Measurements from ENCODE around the gene TNIK.

DNA sequence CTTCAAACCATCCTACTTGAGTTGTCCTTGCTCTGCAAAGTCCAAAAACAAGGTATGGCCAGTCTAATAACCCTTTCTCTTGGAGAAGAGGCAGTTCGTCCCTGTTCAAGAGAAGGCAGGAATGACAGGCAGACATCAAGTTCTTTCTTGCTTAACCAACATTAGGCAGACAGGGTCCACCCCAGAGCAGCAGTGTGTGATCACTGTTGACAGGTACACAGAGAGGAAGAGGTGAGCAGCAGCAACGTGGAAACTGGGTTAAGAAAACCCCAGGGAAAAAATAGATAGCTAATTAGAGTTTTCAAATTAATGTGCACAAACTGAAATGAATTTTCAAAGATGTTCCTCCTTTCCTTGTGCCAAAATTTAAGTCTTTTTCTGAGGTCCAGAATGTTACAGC lies 48.2 kb downstream of the TNIK start:
- TF ChIP-seq EZH2 (IDR thresholded peaks at IDR 0.05; ENCODE audit: low read depth, unreplicated experiment), result no peak
- no peak for TF ChIP-seq POLR2AphosphoS5 (IDR thresholded peaks at IDR 0.05; ENCODE audit: low read depth)
- TF ChIP-seq, protein P1, sequence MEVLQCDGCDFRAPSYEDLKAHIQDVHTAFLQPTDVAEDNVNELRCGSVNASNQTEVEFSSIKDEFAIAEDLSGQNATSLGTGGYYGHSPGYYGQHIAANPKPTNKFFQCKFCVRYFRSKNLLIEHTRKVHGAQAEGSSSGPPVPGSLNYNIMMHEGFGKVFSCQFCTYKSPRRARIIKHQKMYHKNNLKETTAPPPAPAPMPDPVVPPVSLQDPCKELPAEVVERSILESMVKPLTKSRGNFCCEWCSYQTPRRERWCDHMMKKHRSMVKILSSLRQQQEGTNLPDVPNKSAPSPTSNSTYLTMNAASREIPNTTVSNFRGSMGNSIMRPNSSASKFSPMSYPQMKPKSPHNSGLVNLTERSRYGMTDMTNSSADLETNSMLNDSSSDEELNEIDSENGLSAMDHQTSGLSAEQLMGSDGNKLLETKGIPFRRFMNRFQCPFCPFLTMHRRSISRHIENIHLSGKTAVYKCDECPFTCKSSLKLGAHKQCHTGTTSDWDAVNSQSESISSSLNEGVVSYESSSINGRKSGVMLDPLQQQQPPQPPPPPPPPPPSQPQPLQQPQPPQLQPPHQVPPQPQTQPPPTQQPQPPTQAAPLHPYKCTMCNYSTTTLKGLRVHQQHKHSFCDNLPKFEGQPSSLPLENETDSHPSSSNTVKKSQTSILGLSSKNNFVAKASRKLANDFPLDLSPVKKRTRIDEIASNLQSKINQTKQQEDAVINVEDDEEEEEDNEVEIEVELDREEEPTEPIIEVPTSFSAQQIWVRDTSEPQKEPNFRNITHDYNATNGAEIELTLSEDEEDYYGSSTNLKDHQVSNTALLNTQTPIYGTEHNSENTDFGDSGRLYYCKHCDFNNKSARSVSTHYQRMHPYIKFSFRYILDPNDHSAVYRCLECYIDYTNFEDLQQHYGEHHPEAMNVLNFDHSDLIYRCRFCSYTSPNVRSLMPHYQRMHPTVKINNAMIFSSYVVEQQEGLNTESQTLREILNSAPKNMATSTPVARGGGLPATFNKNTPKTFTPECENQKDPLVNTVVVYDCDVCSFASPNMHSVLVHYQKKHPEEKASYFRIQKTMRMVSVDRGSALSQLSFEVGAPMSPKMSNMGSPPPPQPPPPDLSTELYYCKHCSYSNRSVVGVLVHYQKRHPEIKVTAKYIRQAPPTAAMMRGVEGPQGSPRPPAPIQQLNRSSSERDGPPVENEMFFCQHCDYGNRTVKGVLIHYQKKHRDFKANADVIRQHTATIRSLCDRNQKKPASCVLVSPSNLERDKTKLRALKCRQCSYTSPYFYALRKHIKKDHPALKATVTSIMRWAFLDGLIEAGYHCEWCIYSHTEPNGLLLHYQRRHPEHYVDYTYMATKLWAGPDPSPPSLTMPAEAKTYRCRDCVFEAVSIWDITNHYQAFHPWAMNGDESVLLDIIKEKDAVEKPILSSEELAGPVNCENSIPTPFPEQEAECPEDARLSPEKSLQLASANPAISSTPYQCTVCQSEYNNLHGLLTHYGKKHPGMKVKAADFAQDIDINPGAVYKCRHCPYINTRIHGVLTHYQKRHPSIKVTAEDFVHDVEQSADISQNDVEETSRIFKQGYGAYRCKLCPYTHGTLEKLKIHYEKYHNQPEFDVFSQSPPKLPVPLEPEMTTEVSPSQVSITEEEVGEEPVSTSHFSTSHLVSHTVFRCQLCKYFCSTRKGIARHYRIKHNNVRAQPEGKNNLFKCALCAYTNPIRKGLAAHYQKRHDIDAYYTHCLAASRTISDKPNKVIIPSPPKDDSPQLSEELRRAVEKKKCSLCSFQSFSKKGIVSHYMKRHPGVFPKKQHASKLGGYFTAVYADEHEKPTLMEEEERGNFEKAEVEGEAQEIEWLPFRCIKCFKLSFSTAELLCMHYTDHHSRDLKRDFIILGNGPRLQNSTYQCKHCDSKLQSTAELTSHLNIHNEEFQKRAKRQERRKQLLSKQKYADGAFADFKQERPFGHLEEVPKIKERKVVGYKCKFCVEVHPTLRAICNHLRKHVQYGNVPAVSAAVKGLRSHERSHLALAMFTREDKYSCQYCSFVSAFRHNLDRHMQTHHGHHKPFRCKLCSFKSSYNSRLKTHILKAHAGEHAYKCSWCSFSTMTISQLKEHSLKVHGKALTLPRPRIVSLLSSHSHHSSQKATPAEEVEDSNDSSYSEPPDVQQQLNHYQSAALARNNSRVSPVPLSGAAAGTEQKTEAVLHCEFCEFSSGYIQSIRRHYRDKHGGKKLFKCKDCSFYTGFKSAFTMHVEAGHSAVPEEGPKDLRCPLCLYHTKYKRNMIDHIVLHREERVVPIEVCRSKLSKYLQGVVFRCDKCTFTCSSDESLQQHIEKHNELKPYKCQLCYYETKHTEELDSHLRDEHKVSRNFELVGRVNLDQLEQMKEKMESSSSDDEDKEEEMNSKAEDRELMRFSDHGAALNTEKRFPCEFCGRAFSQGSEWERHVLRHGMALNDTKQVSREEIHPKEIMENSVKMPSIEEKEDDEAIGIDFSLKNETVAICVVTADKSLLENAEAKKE (CRISPR knock-in tag; IDR thresholded peaks at IDR 0.05), result no peak
- no peak for TF ChIP-seq CTCF (conservative IDR thresholded peaks at IDR 0.05; ENCODE audit: low read depth in 2 of 2)
- no peak for TF ChIP-seq REST (IDR thresholded peaks at IDR 0.05; ENCODE audit: unreplicated experiment)
- no peak for TF ChIP-seq EZH2phosphoT487 (IDR thresholded peaks at IDR 0.05; ENCODE audit: unreplicated experiment)
- no peak for TF ChIP-seq CREB1 (CRISPR knock-in tag; IDR thresholded peaks at IDR 0.05; ENCODE audit: low read depth)
